Body of pancreas (tissue), 4 donors: ENCODE measurements around the gene IKZF1.

Source experiments
- POLR2A ChIP-seq, 3 donors: fragments of 450-650 bp; IDR thresholded peaks; one replicate each; pipeline ENCODE4 v1.6.1; 2016; ENCODE audit warnings: antibody characterized with exemption in 3 of 3, mild to moderate bottlenecking in 2 of 3
- TF ChIP-seq, protein P1 (sequence below), 7 experiments: fragments of 450-650 bp in 4 of 7; fragments of 200-600 bp in 3 of 7; sonication (generic) in 3 of 7; IDR thresholded peaks; one replicate each; pipeline ENCODE4 v1.5.1; 2016 to 2019; ENCODE audit warnings: antibody characterized with exemption in 7 of 7

DNA sequence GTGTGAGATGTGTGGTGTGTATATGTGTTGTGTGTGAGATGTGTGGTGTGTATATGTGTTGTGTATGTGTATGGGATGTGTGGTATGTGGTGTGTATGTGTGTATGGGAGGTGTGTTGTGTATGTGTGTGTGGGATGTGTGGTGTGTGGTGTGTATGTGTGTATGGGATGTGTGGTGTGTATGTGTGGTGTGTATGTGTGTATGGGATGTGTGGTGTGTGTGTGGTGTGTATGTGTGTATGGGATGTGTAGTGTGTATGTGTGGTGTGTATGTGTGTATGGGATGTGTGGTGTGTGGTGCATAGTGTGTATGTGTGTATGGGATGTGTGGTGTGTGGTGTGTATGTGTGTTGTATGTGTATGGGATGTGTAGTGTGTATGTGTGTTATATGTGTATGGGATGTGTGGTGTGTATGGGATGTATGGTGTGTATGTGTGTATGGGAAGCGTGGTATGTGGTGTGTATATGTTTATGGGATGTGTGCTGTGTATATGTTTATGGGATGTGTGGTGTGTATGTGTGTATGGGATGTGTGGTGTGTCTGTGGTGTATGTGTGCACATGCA lies 30.8 kb downstream of the IKZF1 start:
- TF ChIP-seq, protein P1, sequence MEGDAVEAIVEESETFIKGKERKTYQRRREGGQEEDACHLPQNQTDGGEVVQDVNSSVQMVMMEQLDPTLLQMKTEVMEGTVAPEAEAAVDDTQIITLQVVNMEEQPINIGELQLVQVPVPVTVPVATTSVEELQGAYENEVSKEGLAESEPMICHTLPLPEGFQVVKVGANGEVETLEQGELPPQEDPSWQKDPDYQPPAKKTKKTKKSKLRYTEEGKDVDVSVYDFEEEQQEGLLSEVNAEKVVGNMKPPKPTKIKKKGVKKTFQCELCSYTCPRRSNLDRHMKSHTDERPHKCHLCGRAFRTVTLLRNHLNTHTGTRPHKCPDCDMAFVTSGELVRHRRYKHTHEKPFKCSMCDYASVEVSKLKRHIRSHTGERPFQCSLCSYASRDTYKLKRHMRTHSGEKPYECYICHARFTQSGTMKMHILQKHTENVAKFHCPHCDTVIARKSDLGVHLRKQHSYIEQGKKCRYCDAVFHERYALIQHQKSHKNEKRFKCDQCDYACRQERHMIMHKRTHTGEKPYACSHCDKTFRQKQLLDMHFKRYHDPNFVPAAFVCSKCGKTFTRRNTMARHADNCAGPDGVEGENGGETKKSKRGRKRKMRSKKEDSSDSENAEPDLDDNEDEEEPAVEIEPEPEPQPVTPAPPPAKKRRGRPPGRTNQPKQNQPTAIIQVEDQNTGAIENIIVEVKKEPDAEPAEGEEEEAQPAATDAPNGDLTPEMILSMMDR (IDR thresholded peaks at IDR 0.05), result no peak
- no peak for TF ChIP-seq POLR2A (IDR thresholded peaks at IDR 0.05)
